BLaER1 treated with 17β-estradiol and CSF1 and Interleukin-3, amounts not matched to agents 10 nM and 100 nM (cell line): ENCODE results near the gene ADAM10.

ENCODE experiments used
- H3K27ac ChIP-seq, 11 experiments: shearing (Covaris generic); formaldehyde crosslinking; 2 replicates each; pipeline ENCODE4 v1.8.1; 2022
- H3K27me3 ChIP-seq, 11 experiments: shearing (Covaris generic); formaldehyde crosslinking; 2 replicates each; pipeline ENCODE4 v1.8.1; 2022
- H3K36me3 ChIP-seq, 11 experiments: shearing (Covaris generic); formaldehyde crosslinking; 2 replicates each; pipeline ENCODE4 v1.8.1; 2022
- H3K4me1 ChIP-seq, 10 experiments: shearing (Covaris generic); formaldehyde crosslinking; 2 replicates each; pipeline ENCODE4 v1.8.1; 2022
- H3K4me2 ChIP-seq, 11 experiments: shearing (Covaris generic); formaldehyde crosslinking; 2 replicates each; pipeline ENCODE4 v1.8.1; 2022
- H3K4me3 ChIP-seq, 10 experiments: shearing (Covaris generic); formaldehyde crosslinking; 2 replicates each; pipeline ENCODE4 v1.8.1; 2022
- H3K9ac ChIP-seq, 11 experiments: shearing (Covaris generic); formaldehyde crosslinking; 2 replicates each; pipeline ENCODE4 v1.8.1; 2022
- H3K9me3 ChIP-seq, 11 experiments: shearing (Covaris generic); formaldehyde crosslinking; replicated peaks in 1 of 11; 2 replicates each; pipeline ENCODE4 v1.8.1; 2022
- H4K20me1 ChIP-seq, 11 experiments: shearing (Covaris generic); formaldehyde crosslinking; 2 replicates each; pipeline ENCODE4 v1.8.1; 2022
- Cebpa-rat ChIP-seq, 11 experiments: shearing (Covaris generic); IDR thresholded peaks; 2 replicates each; pipeline ENCODE4 v1.8.1; 2022

Gene ADAM10

GRCh38 chr15:58717357-58717756 lies 32.1 kb downstream of the ADAM10 start:
- Histone ChIP-seq H3K4me3 (no peak overlapping the region), H3K36me3 (peaks cover 60 to 98% (median 81%) of the 10 kb centered on the region in 11 experiments), H4K20me1 (peaks cover 27 to 100% (median 98%) of the 10 kb centered on the region in 11 experiments), H3K9me3 (peaks cover 0 to 34% (median 8%) of the 10 kb centered on the region in 11 experiments; a peak in 11 of 22 replicates), H3K4me2 (peak overlapping the region in 1 of 11 experiments; percentile 16; a peak in 2 of 22 replicates), H3K27ac (no peak overlapping the region), H3K9ac (no peak overlapping the region), H3K4me1 (peaks cover 30 to 76% (median 40%) of the 10 kb centered on the region in 10 experiments), H3K27me3 (no peaks in the 10 kb centered on the region)
- no peak for TF ChIP-seq Cebpa-rat (IDR thresholded peaks at IDR 0.05)

- peaks cover 25 to 63% (median 36%) of the 10 kb centered on the region in 10 experiments for H3K4me1 ChIP-seq
- no peak for TF ChIP-seq Cebpa-rat (IDR thresholded peaks at IDR 0.05)
- H3K9ac ChIP-seq = no peak overlapping the region
- H3K36me3 ChIP-seq = peaks cover 58 to 98% (median 80%) of the 10 kb centered on the region in 11 experiments
- no peak overlapping the region for H3K27ac ChIP-seq
- H3K4me3 ChIP-seq = no peak overlapping the region
- H3K27me3 ChIP-seq = no peaks in the 10 kb centered on the region
- peaks cover 0 to 21% (median 3%) of the 10 kb centered on the region in 11 experiments; a peak in 7 of 22 replicates for H3K9me3 ChIP-seq
- peaks cover 20 to 100% (median 97%) of the 10 kb centered on the region in 11 experiments; a peak in 21 of 22 replicates for H4K20me1 ChIP-seq
- H3K4me2 ChIP-seq = peak overlapping the region in 5 of 11 experiments; percentile 6 to 53 (median 22); a peak in 9 of 22 replicates
These were observed 33.5 kb downstream of the ADAM10 start for GRCh38 chr15:58716027-58716426.

GRCh38 chr15:58715266-58715917 lies 34.1 kb downstream of the ADAM10 start:
- peaks cover 0 to 15% (median 0%) of the 10 kb centered on the region in 11 experiments; a peak in 6 of 22 replicates for H3K9me3 ChIP-seq
- H3K9ac ChIP-seq = no peak overlapping the region
- peaks cover 62 to 98% (median 85%) of the 10 kb centered on the region in 11 experiments for H3K36me3 ChIP-seq
- H3K4me2 ChIP-seq = peak overlapping the region in 8 of 11 experiments; percentile 4 to 67 (median 36); a peak in 11 of 22 replicates
- H4K20me1 ChIP-seq = peaks cover 23 to 100% (median 91%) of the 10 kb centered on the region in 11 experiments
- no peak for TF ChIP-seq Cebpa-rat (IDR thresholded peaks at IDR 0.05)
- H3K27ac ChIP-seq = no peak overlapping the region
- no peaks in the 10 kb centered on the region for H3K27me3 ChIP-seq
- H3K4me3 ChIP-seq = no peak overlapping the region
- H3K4me1 ChIP-seq = peaks cover 19 to 56% (median 30%) of the 10 kb centered on the region in 10 experiments

- H3K4me1 ChIP-seq = peaks cover 7 to 47% (median 9%) of the 10 kb centered on the region in 10 experiments; a peak in 19 of 20 replicates
- no peak overlapping the region for H3K4me2 ChIP-seq
- peaks cover 0 to 19% (median 8%) of the 10 kb centered on the region in 11 experiments; a peak in 8 of 22 replicates for H3K9me3 ChIP-seq
- no peak overlapping the region for H3K4me3 ChIP-seq
- peaks cover 77 to 100% (median 96%) of the 10 kb centered on the region in 11 experiments for H3K36me3 ChIP-seq
- H3K27me3 ChIP-seq = no peaks in the 10 kb centered on the region
- H4K20me1 ChIP-seq = peaks cover 22 to 100% (median 92%) of the 10 kb centered on the region in 11 experiments
- H3K27ac ChIP-seq = no peak overlapping the region
- no peak for TF ChIP-seq Cebpa-rat (IDR thresholded peaks at IDR 0.05)
- no peak overlapping the region for H3K9ac ChIP-seq
These were observed 38.8 kb downstream of the ADAM10 start for GRCh38 chr15:58710701-58711100.

GRCh38 chr15:58707397-58707796 lies 42.1 kb downstream of the ADAM10 start:
- H3K9ac ChIP-seq = no peak overlapping the region
- peaks cover 80 to 100% (median 98%) of the 10 kb centered on the region in 11 experiments for H3K36me3 ChIP-seq
- peaks cover 13 to 100% (median 87%) of the 10 kb centered on the region in 11 experiments for H4K20me1 ChIP-seq
- no peak overlapping the region for H3K4me3 ChIP-seq
- peak overlapping the region in 1 of 11 experiments; percentile 13; a peak in 2 of 22 replicates for H3K4me2 ChIP-seq
- H3K9me3 ChIP-seq = peaks cover 18 to 49% (median 36%) of the 10 kb centered on the region in 11 experiments
- H3K4me1 ChIP-seq = peaks cover 0 to 67% (median 7%) of the 10 kb centered on the region in 10 experiments; a peak in 12 of 20 replicates
- no peak for TF ChIP-seq Cebpa-rat (IDR thresholded peaks at IDR 0.05)
- H3K27ac ChIP-seq = 0 out of 22 replicates have a peak overlapping the region, but pooled peaks of 1 of the 11 experiments have one; percentile 25
- H3K27me3 ChIP-seq = no peaks in the 10 kb centered on the region

GRCh38 chr15:58705105-58705504 lies 44.4 kb downstream of the ADAM10 start:
- Histone ChIP-seq H4K20me1 (peaks cover 10 to 100% (median 79%) of the 10 kb centered on the region in 11 experiments; a peak in 21 of 22 replicates), H3K27me3 (no peaks in the 10 kb centered on the region), H3K4me1 (peaks cover under 1 to 87% (median 15%) of the 10 kb centered on the region in 10 experiments; a peak in 19 of 20 replicates), H3K9me3 (peaks cover 22 to 71% (median 58%) of the 10 kb centered on the region in 11 experiments), H3K27ac (no peak overlapping the region), H3K36me3 (peaks cover 89 to 100% (median 100%) of the 10 kb centered on the region in 11 experiments), H3K4me2 (no peak overlapping the region; a peak in 1 of 22 replicates), H3K9ac (no peak overlapping the region), H3K4me3 (no peak overlapping the region)
- TF ChIP-seq Cebpa-rat (IDR thresholded peaks at IDR 0.05) = no peak

- peak overlapping the region in 6 of 11 experiments; percentile 6 to 76 (median 30); a peak in 7 of 22 replicates for H3K4me2 ChIP-seq
- peaks cover 10 to 100% (median 74%) of the 10 kb centered on the region in 11 experiments; a peak in 21 of 22 replicates for H4K20me1 ChIP-seq
- H3K36me3 ChIP-seq = peaks cover 88 to 100% (median 100%) of the 10 kb centered on the region in 11 experiments
- no peak overlapping the region for H3K27ac ChIP-seq
- H3K9me3 ChIP-seq = peaks cover 30 to 79% (median 66%) of the 10 kb centered on the region in 11 experiments
- H3K4me1 ChIP-seq = peaks cover 8 to 93% (median 23%) of the 10 kb centered on the region in 10 experiments
- TF ChIP-seq Cebpa-rat (IDR thresholded peaks at IDR 0.05) = no peak
- no peaks in the 10 kb centered on the region for H3K27me3 ChIP-seq
- no peak overlapping the region for H3K9ac ChIP-seq
- peak overlapping the region in 2 of 10 experiments; percentile 0 to 27; a peak in 2 of 20 replicates for H3K4me3 ChIP-seq
These were observed 45.2 kb downstream of the ADAM10 start for GRCh38 chr15:58704155-58704865.

- H3K4me2 ChIP-seq = peak overlapping the region in 6 of 11 experiments; percentile 6 to 76 (median 30); a peak in 7 of 22 replicates
- no peak overlapping the region for H3K9ac ChIP-seq
- H3K27me3 ChIP-seq = no peaks in the 10 kb centered on the region
- peaks cover 10 to 100% (median 74%) of the 10 kb centered on the region in 11 experiments; a peak in 20 of 22 replicates for H4K20me1 ChIP-seq
- H3K4me3 ChIP-seq = peak overlapping the region in 3 of 10 experiments; percentile 0 to 27 (median 11); a peak in 3 of 20 replicates
- TF ChIP-seq Cebpa-rat (IDR thresholded peaks at IDR 0.05) = no peak
- peaks cover 37 to 86% (median 73%) of the 10 kb centered on the region in 11 experiments for H3K9me3 ChIP-seq
- peak overlapping the region in 2 of 11 experiments; percentile 16 to 46; a peak in 2 of 22 replicates for H3K27ac ChIP-seq
- H3K36me3 ChIP-seq = peaks cover 94 to 100% (median 100%) of the 10 kb centered on the region in 11 experiments
- peaks cover 9 to 96% (median 25%) of the 10 kb centered on the region in 10 experiments for H3K4me1 ChIP-seq
These were observed 45.9 kb downstream of the ADAM10 start for GRCh38 chr15:58703610-58704009.
